HepG2 (cell line): ENCODE measurements around the gene SKI. TPM values are rescaled to one million over a fixed set of nuclear protein-coding genes. Genes with fewer than 3 reads are reported as not detected.
A peak's percentile ranks its signal among the peaks of the same experiment; 100 is the strongest.

ENCODE experiments used
- ATAC-seq: fragments of 200-7000 bp; cut with Tn5 transposase; 3 replicates; pipeline ENCODE4 v1.9.1; 2020; ENCODE audit warnings: mild to moderate bottlenecking, moderate library complexity
- BruUV-seq: library from RNA; stranded (reverse); fragments of 400-500 nt; replicated peaks from 2 replicates; lab custom pipeline; 2021; lab: Mats Ljungman, UMichigan
- CTCF ChIA-PET: fragments of 300-600 bp; formaldehyde crosslinking; extraction: SDS; loops from one replicate; lab custom pipeline; 2021; ENCODE audit warnings: low total read pairs, inconsistent platforms, low intra/inter-chr PET ratio; lab: Yijun Ruan, JAX
- POLR2A ChIA-PET: fragments of 350-600 bp; sonication (Branson Sonifier 250); formaldehyde crosslinking; loops from one replicate; lab custom pipeline; 2020; ENCODE audit warnings: antibody characterized with exemption, inconsistent platforms; lab: Yijun Ruan, JAX
- DNase-seq: peaks from one replicate; pipeline ENCODE4 v3.0.0-alpha.2; 2015; ENCODE audit warnings: low spot score
- FAIRE-seq: peaks from 3 replicates; lab custom pipeline; 2011; peaks lifted over from hg19 to GRCh38; lab: Jason Lieb, UNC
- H2AFZ ChIP-seq: one replicate; pipeline ENCODE4 v1.6.1; 2011; ENCODE audit warnings: low read length, inconsistent platforms
- H3K27ac ChIP-seq: fragments of 300-600 bp; 3 replicates; pipeline ENCODE4 v1.8.0; 2011; ENCODE audit warnings: mixed run types, mild to moderate bottlenecking, mixed read lengths, low read length, inconsistent platforms; ENCODE audit not compliant: insufficient read depth; ENCODE audit errors: extremely low read length
- H3K27me3 ChIP-seq, 2 experiments: fragments of 200-600 bp in 1 of 2; 2 replicates in 1 of 2; 3 replicates in 1 of 2; pipeline versions ENCODE4 v1.6.0 to v1.8.0; 2011; ENCODE audit warnings: low read length in 2 of 2, mild to moderate bottlenecking in 2 of 2, moderate library complexity in 2 of 2, inconsistent platforms in 1 of 2; ENCODE audit not compliant: insufficient read depth in 2 of 2, control insufficient read depth in 1 of 2
- H3K36me3 ChIP-seq, 2 experiments: fragments of 200-600 bp in 1 of 2; replicated peaks in 1 of 2; 2 replicates in 1 of 2; 3 replicates in 1 of 2; pipeline versions ENCODE4 v1.5.1 to v1.8.0; 2011; ENCODE audit warnings: low read length in 2 of 2, inconsistent platforms in 1 of 2; ENCODE audit not compliant: insufficient read depth in 2 of 2, control insufficient read depth in 1 of 2
- H3K4me1 ChIP-seq: 2 replicates; pipeline ENCODE4 v1.5.1; 2012; ENCODE audit warnings: low read length, inconsistent platforms; ENCODE audit not compliant: insufficient read depth
- H3K4me2 ChIP-seq: 2 replicates; pipeline ENCODE4 v1.6.0; 2011; ENCODE audit warnings: low read depth, low read length, inconsistent platforms
- H3K4me3 ChIP-seq, 3 experiments: fragments of 200-600 bp in 1 of 3; sonication (generic), shearing (Covaris generic) in 1 of 3; replicated peaks in 1 of 3; 2 replicates each; pipeline ENCODE4 v1.5.1; 2011 to 2016; ENCODE audit warnings: low read length in 3 of 3, inconsistent platforms in 2 of 3, low read depth in 2 of 3, mild to moderate bottlenecking in 2 of 3, control low read depth in 1 of 3, mixed read lengths in 1 of 3; ENCODE audit not compliant: insufficient read depth in 1 of 3
- H3K79me2 ChIP-seq: one replicate; pipeline ENCODE4 v1.6.1; 2011; ENCODE audit warnings: low read length, inconsistent platforms; ENCODE audit not compliant: insufficient read depth
- H3K9ac ChIP-seq: 2 replicates; pipeline ENCODE4 v1.6.0; 2011; ENCODE audit warnings: mild to moderate bottlenecking, low read depth, low read length, inconsistent platforms; ENCODE audit not compliant: insufficient read depth
- H3K9me3 ChIP-seq: 2 replicates; pipeline ENCODE4 v1.5.1; 2012; ENCODE audit warnings: mild to moderate bottlenecking, low read length
- H4K20me1 ChIP-seq: 2 replicates; pipeline ENCODE4 v1.6.0; 2011; ENCODE audit warnings: inconsistent platforms, mild to moderate bottlenecking, low read length, moderate library complexity; ENCODE audit not compliant: insufficient read depth
- AGO2 ChIP-seq: fragments of 200-400 bp; formaldehyde crosslinking; optimal IDR thresholded peaks from 2 replicates; pipeline ENCODE3; 2017; ENCODE audit warnings: mild to moderate bottlenecking, low read depth, low read length, moderate library complexity
- CENPX ChIP-seq: sonication (generic); formaldehyde crosslinking; IDR thresholded peaks from 2 replicates; pipeline ENCODE4 v1.9.0; 2021; ENCODE audit warnings: mild to moderate bottlenecking, missing genetic modification reagents, moderate library complexity
- FOXK2 ChIP-seq: fragments of 450-650 bp; IDR thresholded peaks from 2 replicates; pipeline ENCODE4 v1.6.1; 2016
- TBL1XR1 ChIP-seq: fragments of 150-350 bp; IDR thresholded peaks from 2 replicates; pipeline ENCODE4 v1.6.1; 2014; ENCODE audit warnings: borderline replicate concordance, low read length; ENCODE audit not compliant: partially characterized antibody
- U2AF1 ChIP-seq: fragments of 200-400 bp; formaldehyde crosslinking; optimal IDR thresholded peaks from 2 replicates; pipeline ENCODE3; 2017; ENCODE audit warnings: mild to moderate bottlenecking, low read depth, low read length
- ZNF792 ChIP-seq: IDR thresholded peaks from 2 replicates; pipeline ENCODE4 v1.6.1; 2016
- WGBS: methylation state at CpG from one replicate; pipeline ENCODE4 v1.1.6; 2017; ENCODE audit warnings: low lambda C conversion rate; 5-methylcytosine and 5-hydroxymethylcytosine counted together
- in situ Hi-C: cut with HindIII; loops from 2 replicates; pipeline ENCODE4 v1.10.0; 2017; ENCODE audit warnings: low pct_unique_long_range_greater_than_20kb; ENCODE audit not compliant: extremely low pct_ligation_motif_present
- intact Hi-C: fragments of 100-400 bp; cut with micrococcal nuclease; formaldehyde crosslinking; loops from one replicate; pipeline ENCODE4 v1.10.0; 2022; ENCODE audit not compliant: unreplicated experiment
- polyA plus RNA-seq, 8 experiments: library from polyadenylated mRNA; depleted of rRNA in 3 of 8; stranded (reverse) in 7 of 8; unstranded in 1 of 8; fragments of >200 nt; fragmentation: Illumina TruSeq in 4 of 8; extraction: Trizol in 4 of 8; gene quantifications; 2 replicates each; pipeline versions ENCODE4 v1.2.1 to v1.2.3, GENCODE V29; 2011 to 2016; ENCODE audit warnings: low read depth in 4 of 8, missing spikeins in 1 of 8, mixed read lengths in 1 of 8; ENCODE audit not compliant: insufficient read depth in 1 of 8
- total RNA-seq, 5 experiments: library from RNA; depleted of rRNA; stranded (reverse); fragments of >200 nt; fragmentation: Illumina TruSeq; extraction: Trizol; gene quantifications; 2 replicates each; pipeline ENCODE4 v1.2.3, GENCODE V29; 2016; ENCODE audit warnings: low read depth in 1 of 5

SKI gene
- total and polyA plus RNA-seq, 2 of the 13 experiments (the other 11 are each of a cell fraction or from before 2014, with no cell fraction given) = 4.7 to 6.9 TPM

DNA sequence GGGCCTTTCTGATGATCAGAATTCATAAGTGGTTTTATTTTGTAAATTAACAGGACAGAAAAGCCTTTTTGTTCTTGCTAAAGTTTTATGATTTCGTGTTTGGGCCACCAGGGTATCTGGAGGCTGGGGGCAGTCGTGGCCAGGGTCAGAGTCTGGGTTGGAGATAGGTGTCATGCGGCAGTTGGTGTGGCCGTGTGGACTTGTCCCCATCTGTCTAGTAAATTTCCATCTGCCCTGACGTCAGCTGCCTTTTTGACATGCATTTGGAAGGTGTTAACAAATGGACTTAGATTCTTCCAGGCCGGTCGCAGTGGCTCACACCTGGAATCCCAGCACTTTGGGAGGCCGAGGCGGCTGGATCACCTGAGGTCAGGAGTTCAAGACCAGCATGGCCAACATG lies 56.8 kb downstream of the SKI start:
- no peaks in the 10 kb centered on the region for H3K27me3 ChIP-seq
- H2AFZ ChIP-seq = no peak overlapping the region
- FAIRE-seq (no peak), DNase-seq (no peak), ATAC-seq (no peak; the same call in 2 of the 3 replicates)
- 90% methylated on average over 5 of the region's 9 CpGs for WGBS
- peaks cover 4 to 16% of the 10 kb centered on the region in 2 experiments; a peak in 1 of 5 replicates for H3K36me3 ChIP-seq
- no peak overlapping the region for H3K9ac ChIP-seq
- peaks cover 19% of the 10 kb centered on the region; the same call in 1 of the 2 replicates for H4K20me1 ChIP-seq
- BruUV-seq = no TSS peak
- H3K9me3 ChIP-seq = no peaks in the 10 kb centered on the region
- intact Hi-C loops (no loop called here), in situ Hi-C loops (no loop called here)
- no peak overlapping the region for H3K4me3 ChIP-seq
- CTCF ChIA-PET = no interaction called here
- H3K27ac ChIP-seq = no peak overlapping the region
- POLR2A ChIA-PET = no interaction called here
- peaks cover 45% of the 10 kb centered on the region for H3K79me2 ChIP-seq
- TF ChIP-seq CENPX (CRISPR knock-in tag) = no peak
- peak; percentile 90 for TF ChIP-seq ZNF792 (CRISPR knock-in tag)
- no peak overlapping the region for H3K4me2 ChIP-seq
- peaks cover 24% of the 10 kb centered on the region for H3K4me1 ChIP-seq

DNA sequence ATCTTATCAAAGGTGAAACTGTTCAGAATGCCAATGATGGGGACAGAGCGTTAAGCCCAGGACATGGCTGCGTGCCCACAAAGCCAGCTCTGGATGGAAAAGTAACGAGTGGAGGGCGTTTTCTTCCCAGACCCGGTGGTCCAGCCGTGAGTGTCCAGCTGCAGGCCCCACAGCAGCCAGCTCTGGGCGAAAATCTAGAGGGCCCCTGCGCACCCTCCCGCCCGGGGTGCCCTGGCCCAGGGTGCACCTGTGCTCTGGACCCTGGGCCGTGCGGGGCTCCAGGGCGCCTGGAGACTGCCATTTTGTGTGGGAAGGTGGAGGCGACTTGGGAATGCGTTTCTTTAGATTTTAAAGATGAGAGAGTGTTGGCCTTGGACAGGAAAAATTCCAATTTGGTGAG lies 58.8 kb downstream of the SKI start:
- peaks cover 62% of the 10 kb centered on the region for H3K79me2 ChIP-seq
- no peak overlapping the region for H2AFZ ChIP-seq
- TF ChIP-seq AGO2 = peak; percentile 80
- no peak for TF ChIP-seq U2AF1
- no peak for TF ChIP-seq TBL1XR1
- no peak for TF ChIP-seq FOXK2
- H3K4me3 ChIP-seq = no peak overlapping the region
- no peak overlapping the region for H3K9ac ChIP-seq
- POLR2A ChIA-PET = no interaction called here
- FAIRE-seq = no peak
- peaks cover 23% of the 10 kb centered on the region for H3K4me1 ChIP-seq
- H3K9me3 ChIP-seq = no peaks in the 10 kb centered on the region
- in situ Hi-C loops (no loop called here), intact Hi-C loops (no loop called here)
- H3K27ac ChIP-seq = no peak overlapping the region
- H3K36me3 ChIP-seq = peaks cover 4 to 16% of the 10 kb centered on the region in 2 experiments; a peak in 1 of 5 replicates
- H3K27me3 ChIP-seq = no peaks in the 10 kb centered on the region
- ATAC-seq = no peak
- 98% methylated on average over 15 of the region's 15 CpGs for WGBS
- CTCF ChIA-PET = no interaction called here
- BruUV-seq = no TSS peak
- peaks cover 22% of the 10 kb centered on the region; the same call in 1 of the 2 replicates for H4K20me1 ChIP-seq
- H3K4me2 ChIP-seq = no peak overlapping the region
- no peak for DNase-seq
